Measurements from ENCODE around the gene HYI.

DNA sequence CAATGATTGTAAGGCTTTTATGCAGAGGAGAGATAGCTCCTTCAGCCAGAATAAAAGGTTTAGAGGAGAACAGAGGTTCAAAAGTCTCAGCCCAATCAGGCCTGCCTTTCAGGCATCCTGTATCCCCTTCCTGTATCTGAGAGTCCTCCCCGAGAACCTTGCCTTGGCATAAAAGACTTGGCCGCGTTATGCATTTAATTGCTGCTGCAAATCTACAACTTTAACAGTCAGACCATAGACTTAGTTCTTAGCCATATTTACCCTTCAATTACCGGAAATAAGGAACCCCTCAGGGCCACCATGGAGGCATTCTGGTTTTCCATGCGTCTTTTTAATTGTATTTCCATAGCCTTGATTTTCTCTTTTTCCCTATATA lies 18.3 kb upstream of the HYI start:
- TF ChIP-seq, protein P1, sequence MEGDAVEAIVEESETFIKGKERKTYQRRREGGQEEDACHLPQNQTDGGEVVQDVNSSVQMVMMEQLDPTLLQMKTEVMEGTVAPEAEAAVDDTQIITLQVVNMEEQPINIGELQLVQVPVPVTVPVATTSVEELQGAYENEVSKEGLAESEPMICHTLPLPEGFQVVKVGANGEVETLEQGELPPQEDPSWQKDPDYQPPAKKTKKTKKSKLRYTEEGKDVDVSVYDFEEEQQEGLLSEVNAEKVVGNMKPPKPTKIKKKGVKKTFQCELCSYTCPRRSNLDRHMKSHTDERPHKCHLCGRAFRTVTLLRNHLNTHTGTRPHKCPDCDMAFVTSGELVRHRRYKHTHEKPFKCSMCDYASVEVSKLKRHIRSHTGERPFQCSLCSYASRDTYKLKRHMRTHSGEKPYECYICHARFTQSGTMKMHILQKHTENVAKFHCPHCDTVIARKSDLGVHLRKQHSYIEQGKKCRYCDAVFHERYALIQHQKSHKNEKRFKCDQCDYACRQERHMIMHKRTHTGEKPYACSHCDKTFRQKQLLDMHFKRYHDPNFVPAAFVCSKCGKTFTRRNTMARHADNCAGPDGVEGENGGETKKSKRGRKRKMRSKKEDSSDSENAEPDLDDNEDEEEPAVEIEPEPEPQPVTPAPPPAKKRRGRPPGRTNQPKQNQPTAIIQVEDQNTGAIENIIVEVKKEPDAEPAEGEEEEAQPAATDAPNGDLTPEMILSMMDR (IDR thresholded peaks at IDR 0.05): no peak
- TF ChIP-seq POLR2AphosphoS5 (IDR thresholded peaks at IDR 0.05; ENCODE audit: insufficient read depth in 1 of 2, low read depth in 1 of 2): no peak

All from vagina (tissue), 2 donors.